ENCODE results near the gene ZDHHC1.

The ZDHHC1 gene

GRCh38 chr16:67407176-67407787, 9.0 kb downstream of the ZDHHC1 start:
- no peak for DNase-seq

- peak; percentile 89 for DNase-seq
Measured at GRCh38 chr16:67406111-67406971, 9.9 kb downstream of the ZDHHC1 start.

DNA sequence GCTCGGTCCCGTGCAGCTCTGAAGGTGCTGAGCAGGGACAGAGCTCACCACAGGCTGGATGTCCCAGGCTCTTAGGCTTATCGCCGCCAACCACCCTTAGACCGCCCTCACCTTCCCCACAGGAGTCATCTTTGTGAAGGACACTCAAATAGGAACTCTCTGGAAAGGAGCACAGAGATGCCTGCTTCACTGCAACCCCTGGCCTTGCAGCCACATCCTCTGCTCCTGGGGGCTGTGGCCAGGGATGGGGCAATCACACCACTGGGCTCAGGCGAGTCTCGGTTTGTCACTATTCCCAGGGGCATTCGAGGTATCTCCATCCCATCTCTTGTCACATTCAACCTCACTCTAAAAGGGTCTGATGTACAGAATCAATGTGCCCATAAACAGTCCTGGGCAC, 10.9 kb downstream of the ZDHHC1 start:
- no peak for DNase-seq

GRCh38 chr16:67404740-67405226, 11.5 kb downstream of the ZDHHC1 start:
- no peak for DNase-seq

GRCh38 chr16:67403976-67404555, 12.2 kb downstream of the ZDHHC1 start:
- no peak for DNase-seq

GRCh38 chr16:67400901-67401300, 15.4 kb downstream of the ZDHHC1 start:
- DNase-seq, result no peak

GRCh38 chr16:67399749-67400704, 16.2 kb downstream of the ZDHHC1 start:
- no peak for DNase-seq

DNA sequence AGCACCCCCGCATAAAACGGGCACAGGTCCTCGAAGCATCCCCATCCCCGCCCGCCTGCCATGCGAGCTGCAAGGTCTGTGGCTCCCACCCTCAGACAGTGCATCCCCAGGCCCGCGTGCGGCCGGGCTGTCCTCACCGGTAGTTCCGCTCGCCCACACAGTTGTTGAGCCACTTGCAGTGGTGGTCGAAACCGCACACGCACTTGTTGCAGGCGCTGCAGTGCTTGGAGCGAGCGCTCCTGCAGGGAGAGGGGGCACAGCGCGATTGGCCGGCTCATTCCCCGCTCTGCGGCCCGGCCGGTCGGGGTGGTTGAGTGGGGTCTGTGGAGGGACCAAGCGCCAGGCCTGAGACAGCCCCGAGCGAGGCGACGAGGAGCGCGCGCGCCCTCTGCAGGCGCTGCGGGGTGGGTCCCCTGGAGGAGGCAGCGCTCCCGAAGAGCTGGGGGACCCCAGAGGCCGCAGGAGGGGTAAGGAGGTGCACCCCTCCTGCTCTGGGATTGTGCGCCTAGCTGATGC, 17.0 kb downstream of the ZDHHC1 start:
- DNase-seq, result no peak

GRCh38 chr16:67398546-67399217, 17.6 kb downstream of the ZDHHC1 start:
- no peak for DNase-seq

GRCh38 chr16:67397812-67398545, 18.3 kb downstream of the ZDHHC1 start:
- DNase-seq, result no peak

DNA sequence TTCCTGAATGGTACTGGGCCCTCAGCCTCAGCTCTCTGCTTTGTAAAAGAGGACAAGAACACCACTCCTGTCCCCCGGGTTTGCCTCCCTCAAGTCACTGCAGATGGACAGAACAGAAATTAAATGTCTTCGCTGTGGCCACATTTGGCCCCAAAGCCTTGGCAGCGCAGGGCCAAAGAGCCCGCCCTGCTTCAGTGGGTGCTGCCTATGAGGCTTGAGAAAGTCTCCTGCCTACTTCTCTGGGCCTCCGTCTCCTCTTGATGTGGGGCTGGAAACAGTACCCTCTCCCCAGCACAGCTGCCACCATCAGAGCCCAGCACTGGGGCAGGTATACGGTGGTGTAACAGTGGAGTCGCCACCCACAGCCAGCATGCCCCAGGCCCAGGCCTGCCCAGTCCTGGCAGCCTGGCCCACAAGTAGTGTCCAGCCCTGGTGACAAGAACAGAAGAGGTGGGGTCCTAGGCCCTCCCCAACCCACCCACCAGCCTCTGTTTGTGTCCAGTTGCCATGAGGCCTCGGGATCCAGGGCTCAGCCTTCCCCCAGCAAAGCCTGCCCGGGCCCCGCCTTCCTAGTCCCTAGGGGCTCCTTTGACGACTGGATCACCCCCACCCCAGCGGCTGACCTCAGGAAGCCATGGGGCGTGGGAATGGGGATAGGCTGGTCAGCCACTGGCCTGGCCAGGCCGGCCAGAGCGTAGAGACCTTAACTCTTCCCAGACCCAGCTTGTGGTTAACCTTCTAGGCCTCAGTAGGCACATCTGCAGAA, 19.1 kb downstream of the ZDHHC1 start:
- DNase-seq, result no peak

DNA sequence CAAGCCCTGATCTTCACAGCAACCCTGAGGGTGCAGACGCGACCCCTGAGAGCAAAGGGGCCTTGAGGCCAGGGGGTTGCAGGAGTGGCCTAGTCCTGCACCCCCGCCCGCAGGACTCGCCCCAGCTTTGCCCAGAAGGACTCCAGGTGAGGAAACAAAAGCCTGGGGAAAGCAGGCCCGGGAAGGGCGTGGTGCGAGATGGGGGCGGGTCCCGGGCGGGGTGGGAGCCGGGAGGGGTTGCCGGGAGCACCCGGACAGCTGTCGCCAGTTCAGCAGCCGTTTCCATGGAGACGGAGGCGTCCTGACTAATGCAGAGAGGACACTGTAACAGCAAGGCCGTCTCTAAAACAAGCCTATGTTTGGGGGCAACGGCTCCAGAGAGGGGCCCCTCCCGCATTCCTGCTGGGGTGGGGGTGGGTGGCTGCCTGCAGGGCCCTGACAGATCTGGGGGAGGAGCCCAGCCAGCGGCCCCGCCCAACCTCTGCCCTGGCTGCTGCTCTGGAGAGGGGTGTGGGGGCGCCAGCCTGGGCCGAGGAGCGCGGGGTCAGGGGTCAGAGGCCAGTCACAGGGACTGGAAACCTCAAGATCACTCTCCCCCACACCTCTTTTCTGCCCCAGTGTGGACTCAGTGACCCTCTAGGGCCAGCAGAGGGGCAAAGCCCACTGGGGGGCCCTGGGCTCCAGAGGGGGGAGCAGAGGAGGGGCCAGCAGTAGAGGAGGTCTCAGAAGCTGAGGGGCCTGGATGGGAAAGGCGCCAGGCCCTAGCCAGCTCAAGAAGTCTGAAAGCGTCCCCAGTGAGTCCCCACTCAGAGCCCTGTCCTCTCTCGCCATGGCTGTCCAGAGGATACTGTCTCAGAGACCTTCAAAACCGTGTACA, 19.9 kb downstream of the ZDHHC1 start:
- DNase-seq, result peak; percentile 63

DNA sequence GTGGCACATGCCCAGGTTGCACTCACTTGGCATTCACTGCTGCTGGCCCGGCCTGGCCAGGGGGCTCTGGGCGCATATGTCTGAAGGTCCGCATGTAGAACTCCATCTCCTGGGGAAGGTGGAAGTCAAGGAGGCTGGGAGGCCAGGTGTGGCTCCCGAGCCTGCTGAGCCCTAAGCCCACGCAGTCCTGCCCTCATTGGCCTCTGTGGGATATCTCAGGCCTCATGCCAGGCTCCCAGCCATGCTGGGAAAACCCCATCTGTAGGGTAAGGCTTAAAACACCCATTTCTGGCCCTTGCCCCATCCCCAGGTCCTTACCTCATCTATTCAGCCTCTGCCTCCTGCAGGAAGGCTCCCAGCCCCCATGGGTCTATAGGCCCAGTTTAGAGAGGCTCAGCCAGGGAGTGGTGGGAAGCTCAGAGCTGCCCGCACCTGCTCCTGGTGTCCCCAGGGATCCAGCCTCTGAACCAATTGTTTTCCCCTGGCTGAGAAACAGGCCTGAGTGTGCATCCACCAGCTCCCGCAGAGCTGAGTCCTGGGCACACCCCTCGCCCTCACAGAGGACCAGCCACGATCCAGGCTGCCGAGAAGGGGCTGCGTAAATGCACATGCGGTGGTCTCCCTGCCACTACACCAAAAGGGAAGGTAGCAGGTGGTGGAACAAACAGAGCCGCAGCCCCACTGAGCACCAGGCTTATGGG, 20.7 kb downstream of the ZDHHC1 start:
- DNase-seq, result no peak

DNA sequence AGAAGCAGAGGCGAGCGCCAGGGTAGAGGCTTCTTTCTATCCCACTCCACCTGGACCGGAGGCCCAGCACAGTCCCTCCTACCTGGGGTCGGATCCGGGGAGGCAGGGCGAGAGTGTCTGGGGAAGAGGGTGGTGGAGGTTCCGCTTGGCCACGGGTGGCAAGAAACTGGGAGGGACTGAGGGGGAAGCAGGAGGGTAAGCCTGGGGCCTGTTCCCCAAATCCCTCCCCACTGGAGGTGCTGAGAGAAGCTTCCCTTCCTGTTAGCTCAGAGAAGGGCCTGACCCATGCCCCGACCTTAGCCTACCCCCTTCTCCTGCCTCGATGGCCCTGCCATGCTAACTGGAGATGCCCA, 21.2 kb downstream of the ZDHHC1 start:
- no peak for DNase-seq

DNA sequence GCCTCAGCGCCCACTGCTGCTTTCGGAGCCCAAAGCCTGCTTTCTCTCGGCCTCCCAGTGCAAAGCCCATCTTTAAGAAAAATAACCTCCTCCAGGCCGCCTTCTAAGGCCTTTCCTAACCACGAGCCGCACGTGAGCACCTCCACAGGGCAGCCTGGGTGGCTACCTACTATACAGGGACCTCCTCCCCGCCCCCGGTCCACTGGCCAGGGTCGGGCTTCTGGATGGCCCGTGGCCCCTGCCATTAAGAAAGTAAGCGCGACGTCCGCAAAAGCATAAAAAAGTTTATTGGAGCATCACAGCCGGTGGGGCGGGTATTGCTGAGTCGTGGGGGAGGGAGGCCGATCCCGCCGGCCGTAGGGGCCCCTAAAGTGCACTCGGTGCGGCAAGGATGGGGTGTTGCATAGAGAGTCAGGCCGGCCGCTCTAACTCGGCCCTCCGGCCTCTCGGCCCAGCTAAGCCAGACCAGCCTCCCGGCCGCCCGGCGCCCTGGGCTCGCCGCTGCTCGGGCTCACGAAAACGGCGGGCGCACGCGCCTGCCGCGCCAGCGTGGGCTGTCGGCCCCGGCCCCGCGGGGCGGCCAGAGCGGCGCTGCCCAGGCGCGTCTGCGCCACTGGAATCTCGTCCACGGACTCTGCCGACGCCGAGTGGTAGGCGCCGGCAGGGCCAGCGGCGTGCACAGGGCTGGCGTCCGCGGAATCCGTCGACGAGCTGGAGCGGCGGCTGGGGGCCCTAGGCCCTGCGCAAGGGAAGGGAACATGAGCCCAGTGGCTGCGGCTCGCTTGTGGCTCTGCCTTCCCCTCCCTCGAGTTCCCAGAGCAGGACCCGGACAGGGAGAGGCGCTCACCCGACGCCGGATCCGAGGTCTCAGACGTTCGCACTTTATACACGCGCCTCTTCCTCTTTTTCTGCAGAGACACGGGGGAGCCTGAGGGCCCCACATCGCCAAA, 21.8 kb downstream of the ZDHHC1 start:
- DNase-seq, result no peak

DNA sequence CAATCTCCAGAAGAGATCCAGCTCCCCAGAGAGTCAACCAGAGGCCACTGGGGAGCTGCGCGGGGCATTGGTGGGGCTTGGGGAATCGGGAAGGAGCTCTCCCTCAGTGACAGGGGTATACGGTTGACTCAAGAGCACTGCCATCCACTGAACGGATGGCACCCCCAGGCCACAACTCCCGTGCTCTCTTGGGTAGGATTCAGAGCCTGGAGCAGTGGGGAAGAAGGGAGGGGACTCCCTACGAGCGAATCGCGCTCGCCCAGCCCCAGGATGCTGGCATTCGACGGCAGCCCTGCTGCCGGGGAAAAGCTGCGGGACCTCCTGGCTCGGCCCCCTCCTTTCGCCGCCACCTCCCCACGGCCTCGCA, 22.5 kb downstream of the ZDHHC1 start:
- DNase-seq, result no peak

DNA sequence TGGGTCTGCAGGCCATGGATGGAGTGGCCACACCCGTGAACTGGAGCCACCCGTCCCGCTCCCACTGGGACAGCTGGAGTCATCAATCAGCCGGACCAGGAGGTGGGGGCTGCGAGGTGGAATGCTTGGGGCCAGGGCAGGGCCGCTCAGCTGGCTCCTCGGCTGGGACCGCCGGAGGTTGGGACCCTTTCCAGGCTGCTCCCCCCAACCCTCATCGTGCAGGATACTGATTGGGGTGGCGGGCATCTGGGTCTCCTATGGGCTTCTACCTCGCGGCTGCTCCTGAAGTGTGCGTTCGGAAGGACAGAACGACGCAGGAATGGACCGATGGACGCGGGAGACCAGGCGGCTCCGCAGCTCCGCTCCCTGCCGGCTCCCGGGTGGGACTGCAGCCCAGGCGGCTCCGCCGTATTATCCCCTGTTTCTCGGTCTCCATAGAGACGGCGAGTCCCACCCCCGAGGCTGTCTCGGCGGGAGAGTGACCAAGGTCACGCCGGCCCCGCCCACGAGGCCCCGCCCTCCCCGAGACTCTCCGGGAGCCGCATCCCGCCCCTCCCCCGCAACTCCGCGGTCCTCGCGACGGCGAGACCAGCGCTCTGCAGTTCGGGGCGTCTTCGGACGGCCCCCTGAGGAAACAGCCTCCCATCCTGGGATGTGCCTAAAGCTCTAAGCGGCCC, 23.0 kb downstream of the ZDHHC1 start, which contains the start of gene TPPP3:
TPPP3 (minus strand) TSS at position 388 of the 677 bp plus-strand sequence. CDS start 2,387 bp downstream, outside the sequence.
- DNase-seq, result peak; percentile 59

Data from fibroblast of skin of abdomen (primary cell).